ENCODE measurements around the gene MYO5A.

- TF ChIP-seq, protein P1, sequence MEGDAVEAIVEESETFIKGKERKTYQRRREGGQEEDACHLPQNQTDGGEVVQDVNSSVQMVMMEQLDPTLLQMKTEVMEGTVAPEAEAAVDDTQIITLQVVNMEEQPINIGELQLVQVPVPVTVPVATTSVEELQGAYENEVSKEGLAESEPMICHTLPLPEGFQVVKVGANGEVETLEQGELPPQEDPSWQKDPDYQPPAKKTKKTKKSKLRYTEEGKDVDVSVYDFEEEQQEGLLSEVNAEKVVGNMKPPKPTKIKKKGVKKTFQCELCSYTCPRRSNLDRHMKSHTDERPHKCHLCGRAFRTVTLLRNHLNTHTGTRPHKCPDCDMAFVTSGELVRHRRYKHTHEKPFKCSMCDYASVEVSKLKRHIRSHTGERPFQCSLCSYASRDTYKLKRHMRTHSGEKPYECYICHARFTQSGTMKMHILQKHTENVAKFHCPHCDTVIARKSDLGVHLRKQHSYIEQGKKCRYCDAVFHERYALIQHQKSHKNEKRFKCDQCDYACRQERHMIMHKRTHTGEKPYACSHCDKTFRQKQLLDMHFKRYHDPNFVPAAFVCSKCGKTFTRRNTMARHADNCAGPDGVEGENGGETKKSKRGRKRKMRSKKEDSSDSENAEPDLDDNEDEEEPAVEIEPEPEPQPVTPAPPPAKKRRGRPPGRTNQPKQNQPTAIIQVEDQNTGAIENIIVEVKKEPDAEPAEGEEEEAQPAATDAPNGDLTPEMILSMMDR (IDR thresholded peaks at IDR 0.05): no peak
- no peak for TF ChIP-seq POLR2AphosphoS5 (IDR thresholded peaks at IDR 0.05)
Observed at GRCh38 chr15:52361494-52361893, 167.2 kb downstream of the MYO5A start.
